IMR-90 (cell line): Measurements from ENCODE around the gene KRTAP19-2. TPM values are rescaled to one million over a fixed set of nuclear protein-coding genes. Genes with fewer than 3 reads are reported as not detected.

ENCODE experiments used
- ATAC-seq: fragments of 200-7000 bp; cut with Tn5 transposase; 2 replicates; pipeline ENCODE4 v1.9.1; 2020; ENCODE audit warnings: low read depth, mild to moderate bottlenecking, moderate library complexity
- BruUV-seq: library from RNA; stranded (reverse); fragments of 400-500 nt; replicated peaks from 2 replicates; lab custom pipeline; 2021; lab: Mats Ljungman, UMichigan
- CTCF ChIA-PET: fragments of 300-600 bp; formaldehyde crosslinking; extraction: SDS; loops from one replicate; lab custom pipeline; 2021; ENCODE audit warnings: antibody characterized with exemption; lab: Yijun Ruan, JAX
- POLR2A ChIA-PET: fragments of 300-600 bp; sonication (Branson Sonifier 250); formaldehyde crosslinking; loops from one replicate; lab custom pipeline; 2022; ENCODE audit warnings: antibody characterized with exemption; ENCODE audit not compliant: unreplicated experiment; lab: Charles Lee
- DNase-seq: peaks from one replicate; pipeline ENCODE4 v3.0.0; 2013
- H2AFZ ChIP-seq: replicated peaks from 2 replicates; pipeline ENCODE3; 2013; ENCODE audit warnings: low read length, mild to moderate bottlenecking; ENCODE audit not compliant: poor library complexity
- H2AK5ac ChIP-seq: 2 replicates; pipeline ENCODE4 v1.6.1; 2013; ENCODE audit warnings: low read depth, low read length, inconsistent platforms
- H2AK9ac ChIP-seq: replicated peaks from 2 replicates; pipeline ENCODE3; 2013; ENCODE audit warnings: mild to moderate bottlenecking, low read depth, low read length, moderate library complexity; ENCODE audit not compliant: poor library complexity
- H2BK120ac ChIP-seq: 2 replicates; pipeline ENCODE4 v1.6.1; 2013; ENCODE audit warnings: low read depth, low read length, inconsistent platforms
- H2BK15ac ChIP-seq: 3 replicates; pipeline ENCODE4 v1.6.1; 2013; ENCODE audit warnings: low read depth, low read length, inconsistent platforms
- H2BK20ac ChIP-seq: 2 replicates; pipeline ENCODE4 v1.6.1; 2013; ENCODE audit warnings: low read depth, mild to moderate bottlenecking, inconsistent platforms, low read length, moderate library complexity
- H2BK5ac ChIP-seq: 2 replicates; pipeline ENCODE4 v1.6.1; 2013; ENCODE audit warnings: mild to moderate bottlenecking, low read depth, low read length, inconsistent platforms; ENCODE audit not compliant: poor library complexity, severe bottlenecking
- H3K14ac ChIP-seq: replicated peaks from 2 replicates; pipeline ENCODE4 v1.6.1; 2013; ENCODE audit warnings: low read depth, low read length, inconsistent platforms
- H3K18ac ChIP-seq: 2 replicates; pipeline ENCODE4 v1.6.1; 2013; ENCODE audit warnings: low read depth, low read length, control low read depth
- H3K23ac ChIP-seq: 2 replicates; pipeline ENCODE4 v1.6.1; 2013; ENCODE audit warnings: low read depth, low read length, inconsistent platforms
- H3K27ac ChIP-seq: 2 replicates; pipeline ENCODE4 v1.5.1; 2013; ENCODE audit warnings: mild to moderate bottlenecking, control low read depth, low read length; ENCODE audit not compliant: insufficient read depth
- H3K27me3 ChIP-seq: 2 replicates; pipeline ENCODE4 v1.6.1; 2013; ENCODE audit warnings: low read length; ENCODE audit not compliant: control insufficient read depth, insufficient read depth
- H3K36me3 ChIP-seq: 2 replicates; pipeline ENCODE4 v1.6.1; 2013; ENCODE audit warnings: low read length, mixed read lengths; ENCODE audit not compliant: control insufficient read depth, insufficient read depth
- H3K4ac ChIP-seq: 2 replicates; pipeline ENCODE4 v1.6.1; 2013; ENCODE audit warnings: low read depth, low read length, inconsistent platforms
- H3K4me1 ChIP-seq: 2 replicates; pipeline ENCODE4 v1.6.1; 2013; ENCODE audit warnings: low read length, mixed read lengths; ENCODE audit not compliant: control insufficient read depth, insufficient read depth
- H3K4me2 ChIP-seq: 2 replicates; pipeline ENCODE4 v1.6.1; 2013; ENCODE audit warnings: low read depth, mild to moderate bottlenecking, control low read depth, low read length, moderate library complexity
- H3K4me3 ChIP-seq: 2 replicates; pipeline ENCODE4 v1.5.1; 2013; ENCODE audit warnings: low read depth, mild to moderate bottlenecking, control low read depth, low read length, moderate library complexity; ENCODE audit not compliant: insufficient read depth
- H3K56ac ChIP-seq: 2 replicates; pipeline ENCODE4 v1.6.1; 2013; ENCODE audit warnings: low read length, inconsistent platforms; ENCODE audit not compliant: insufficient read depth; ENCODE audit errors: extremely low read depth
- H3K79me1 ChIP-seq, 2 experiments: 2 replicates each; pipeline ENCODE4 v1.6.1; 2013; ENCODE audit warnings: low read length in 2 of 2, inconsistent platforms in 1 of 2, low read depth in 1 of 2
- H3K9ac ChIP-seq: 2 replicates; pipeline ENCODE4 v1.6.1; 2013; ENCODE audit warnings: low read depth, low read length, control low read depth
- H3K9me1 ChIP-seq: 2 replicates; pipeline ENCODE4 v1.6.1; 2013; ENCODE audit warnings: low read length, inconsistent platforms; ENCODE audit not compliant: insufficient read depth
- H3K9me3 ChIP-seq: 2 replicates; pipeline ENCODE4 v1.6.1; 2013; ENCODE audit warnings: low read length; ENCODE audit not compliant: control insufficient read depth, insufficient read depth
- H4K20me1 ChIP-seq: 2 replicates; pipeline ENCODE4 v1.6.1; 2013; ENCODE audit warnings: low read length, inconsistent platforms; ENCODE audit not compliant: insufficient read depth
- H4K5ac ChIP-seq: 2 replicates; pipeline ENCODE4 v1.6.1; 2013; ENCODE audit warnings: mild to moderate bottlenecking, low read depth, low read length, control low read depth
- H4K8ac ChIP-seq, 2 experiments: 2 replicates each; pipeline ENCODE4 v1.6.1; 2013; ENCODE audit warnings: low read depth in 2 of 2, low read length in 2 of 2, control low read depth in 1 of 2, inconsistent platforms in 1 of 2
- H4K91ac ChIP-seq: 2 replicates; pipeline ENCODE4 v1.6.1; 2013; ENCODE audit warnings: low read depth, low read length, inconsistent platforms; ENCODE audit not compliant: insufficient read depth
- ELK1 ChIP-seq: fragments of 150-350 bp; IDR thresholded peaks from 2 replicates; pipeline ENCODE4 v1.6.1; 2016; ENCODE audit warnings: low read depth, mild to moderate bottlenecking, low read length, moderate library complexity, borderline replicate concordance
- RFX5 ChIP-seq: IDR thresholded peaks from 2 replicates; pipeline ENCODE4 v1.8.0; 2012; ENCODE audit warnings: low read depth, mild to moderate bottlenecking, low read length, moderate library complexity
- WGBS, 2 experiments: methylation state at CpG; one replicate each; pipeline versions ENCODE4 v1.1.5 to v1.1.7; 2013; ENCODE audit warnings: missing lambda C conversion rate in 2 of 2; ENCODE audit not compliant: insufficient read length in 1 of 2; ENCODE audit errors: extremely low coverage in 2 of 2; 5-methylcytosine and 5-hydroxymethylcytosine counted together
- dilution Hi-C: fragments of 300-500 bp; cut with HindIII; formaldehyde crosslinking; loops from one replicate; pipeline ENCODE4 v1.14.3; 2018; ENCODE audit warnings: low sequenced_read_pairs; ENCODE audit not compliant: unreplicated experiment
- in situ Hi-C: fragments of 300-500 bp; cut with MboI; formaldehyde crosslinking; loops from 3 replicates; pipeline ENCODE4 v1.14.3; 2019; ENCODE audit warnings: low sequenced_read_pairs, inconsistent platforms, mixed read lengths
- intact Hi-C: fragments of 100-400 bp; cut with micrococcal nuclease; formaldehyde crosslinking; loops from 2 replicates; pipeline ENCODE4 v1.10.0; 2022
- polyA plus RNA-seq, 3 experiments: library from polyadenylated mRNA; depleted of rRNA; stranded (reverse); fragments of >200 nt; gene quantifications; 2 replicates each; pipeline ENCODE4 v1.2.3, GENCODE V29; 2012; ENCODE audit warnings: low replicate concordance in 1 of 3
- total RNA-seq: library from RNA; depleted of rRNA; stranded (reverse); fragments of >200 nt; gene quantifications from 2 replicates; pipeline ENCODE4 v1.2.3, GENCODE V29; 2012
- TF ChIP-seq, protein P1 (sequence below): conservative IDR thresholded peaks from 2 replicates; pipeline ENCODE4 v1.5.1; 2012; ENCODE audit warnings: mild to moderate bottlenecking, low read depth, low read length, improper control_type of control experiment

The KRTAP19-2 gene
- total and polyA plus RNA-seq, 2 of the 4 experiments (the other 2 are of a cell fraction): not detected

DNA sequence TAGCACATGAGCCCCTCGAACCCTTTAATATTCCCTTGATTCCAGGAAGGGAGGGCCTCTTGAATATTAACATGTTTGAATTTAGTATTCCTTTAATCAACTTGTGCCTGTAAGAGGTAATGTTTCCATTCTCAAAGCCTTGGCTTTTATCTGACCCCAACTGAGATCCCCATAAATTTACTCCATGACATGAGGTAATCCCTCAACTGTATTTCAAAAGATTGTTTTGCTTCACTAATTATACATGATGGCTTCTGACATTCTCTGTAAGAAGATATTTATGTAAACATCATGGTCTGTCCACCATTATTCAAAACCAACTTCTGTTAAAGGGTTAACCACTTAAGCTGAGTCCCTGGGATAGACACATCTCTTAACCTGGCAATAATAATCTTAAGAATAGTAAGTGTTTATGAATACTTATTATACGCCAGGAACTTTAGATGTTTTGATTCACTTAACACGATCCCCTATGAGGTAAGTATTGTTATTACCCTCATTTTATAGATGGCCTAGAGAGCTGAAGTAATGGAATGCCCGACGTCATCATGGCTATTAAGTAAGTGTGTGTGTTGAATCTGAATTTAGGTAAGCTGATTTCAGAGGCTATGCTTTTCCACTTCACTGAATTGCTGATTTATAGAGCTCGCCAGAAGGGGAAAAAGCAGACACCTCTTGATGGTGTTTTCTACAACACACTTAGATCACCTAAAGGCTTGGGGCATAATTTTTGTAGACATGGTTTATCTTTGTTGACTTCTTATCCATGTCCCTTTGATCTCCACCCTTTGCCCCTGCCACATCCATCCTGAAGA is 18.1 kb downstream of the KRTAP19-2 start:
- no TSS peak for BruUV-seq
- H3K18ac ChIP-seq: no peak overlapping the region
- DNase-seq (no peak), ATAC-seq (no peak)
- dilution Hi-C loops: no loop called here
- H4K91ac ChIP-seq: no peak overlapping the region
- H3K4me3 ChIP-seq: no peak overlapping the region
- H4K5ac ChIP-seq: no peak overlapping the region
- H2BK120ac ChIP-seq: no peak overlapping the region
- no peak overlapping the region for H2BK20ac ChIP-seq
- no peak overlapping the region for H2AFZ ChIP-seq
- intact Hi-C loops: no loop called here
- H3K56ac ChIP-seq: no peak overlapping the region
- ChIA-PET POLR2A (no interaction called here), CTCF (no interaction called here)
- no peaks in the 10 kb centered on the region for H3K79me1 ChIP-seq
- no peak overlapping the region for H2BK5ac ChIP-seq
- no CpG with 5 or more reads among the region's 6 CpGs for WGBS, 2 experiments
- no peak overlapping the region for H2BK15ac ChIP-seq
- TF ChIP-seq, protein P1, sequence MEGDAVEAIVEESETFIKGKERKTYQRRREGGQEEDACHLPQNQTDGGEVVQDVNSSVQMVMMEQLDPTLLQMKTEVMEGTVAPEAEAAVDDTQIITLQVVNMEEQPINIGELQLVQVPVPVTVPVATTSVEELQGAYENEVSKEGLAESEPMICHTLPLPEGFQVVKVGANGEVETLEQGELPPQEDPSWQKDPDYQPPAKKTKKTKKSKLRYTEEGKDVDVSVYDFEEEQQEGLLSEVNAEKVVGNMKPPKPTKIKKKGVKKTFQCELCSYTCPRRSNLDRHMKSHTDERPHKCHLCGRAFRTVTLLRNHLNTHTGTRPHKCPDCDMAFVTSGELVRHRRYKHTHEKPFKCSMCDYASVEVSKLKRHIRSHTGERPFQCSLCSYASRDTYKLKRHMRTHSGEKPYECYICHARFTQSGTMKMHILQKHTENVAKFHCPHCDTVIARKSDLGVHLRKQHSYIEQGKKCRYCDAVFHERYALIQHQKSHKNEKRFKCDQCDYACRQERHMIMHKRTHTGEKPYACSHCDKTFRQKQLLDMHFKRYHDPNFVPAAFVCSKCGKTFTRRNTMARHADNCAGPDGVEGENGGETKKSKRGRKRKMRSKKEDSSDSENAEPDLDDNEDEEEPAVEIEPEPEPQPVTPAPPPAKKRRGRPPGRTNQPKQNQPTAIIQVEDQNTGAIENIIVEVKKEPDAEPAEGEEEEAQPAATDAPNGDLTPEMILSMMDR: no peak
- TF ChIP-seq RFX5 (no peak), ELK1 (no peak)
- no peak overlapping the region for H3K14ac ChIP-seq
- no peak overlapping the region for H3K4ac ChIP-seq
- H3K4me2 ChIP-seq: no peak overlapping the region
- H3K9me1 ChIP-seq: no peaks in the 10 kb centered on the region
- no peak overlapping the region for H3K23ac ChIP-seq
- no peak overlapping the region for H4K8ac ChIP-seq
- in situ Hi-C loops: no loop called here
- no peak overlapping the region for H3K27ac ChIP-seq
- H2AK5ac ChIP-seq: no peak overlapping the region
- H3K9me3 ChIP-seq: peaks cover 4% of the 10 kb centered on the region
- no peaks in the 10 kb centered on the region for H3K36me3 ChIP-seq
- H3K4me1 ChIP-seq: no peaks in the 10 kb centered on the region
- H3K27me3 ChIP-seq: no peaks in the 10 kb centered on the region
- H4K20me1 ChIP-seq: no peaks in the 10 kb centered on the region
- H2AK9ac ChIP-seq: no peak overlapping the region
- no peak overlapping the region for H3K9ac ChIP-seq
